Stimulated activated CD8-positive, alpha-beta memory T cell treated with anti-CD3 and anti-CD28 coated beads, Interleukin-7, amount 100 ng/mL, for 1 hour (primary cell): ENCODE results near the gene PKN1.
"Not testable (repeated sequence)": the region's sequence is repeated elsewhere in the genome, so short reads cannot be mapped to it uniquely, and the experiment has no call there.

Experiments used
- DNase-seq, 2 donors: peaks; one replicate each; pipeline ENCODE4 v3.0.0-alpha.2; 2020; ENCODE audit warnings: low read depth in 2 of 2

PKN1 gene

GRCh38 chr19:14432791-14433553, at the start of gene PKN1:
Gene PKN1 (plus strand): TSS chr19:14433306. CDS start chr19:14433522, 216 bp downstream.
- DNase-seq, result no peak

- no peak for DNase-seq
Observed at GRCh38 chr19:14383661-14384555, 49.2 kb upstream of the PKN1 start.

GRCh38 chr19:14385492-14385891, 47.6 kb upstream of the PKN1 start:
- DNase-seq, result no peak

GRCh38 chr19:14390548-14390947, 42.6 kb upstream of the PKN1 start:
- DNase-seq, result no peak

GRCh38 chr19:14391156-14391821, 41.8 kb upstream of the PKN1 start:
- DNase-seq, result no peak

- no peak for DNase-seq
Observed at GRCh38 chr19:14393329-14393728, 39.8 kb upstream of the PKN1 start.

- no peak for DNase-seq
Observed at GRCh38 chr19:14394167-14394566, 38.9 kb upstream of the PKN1 start.

- DNase-seq, result no peak
Observed at GRCh38 chr19:14395262-14395661, 37.8 kb upstream of the PKN1 start.

GRCh38 chr19:14395710-14396336, 37.3 kb upstream of the PKN1 start:
- no peak for DNase-seq

- not testable (repeated sequence) for DNase-seq
Observed at GRCh38 chr19:14396730-14397129, 36.4 kb upstream of the PKN1 start.

- DNase-seq, result not testable (repeated sequence)
Observed at GRCh38 chr19:14397168-14397567, 35.9 kb upstream of the PKN1 start.

- no peak for DNase-seq
Observed at GRCh38 chr19:14400951-14401431, 32.1 kb upstream of the PKN1 start.

- no peak for DNase-seq
Observed at GRCh38 chr19:14401468-14402195, 31.5 kb upstream of the PKN1 start.

- DNase-seq, result no peak
Observed at GRCh38 chr19:14402332-14403144, 30.6 kb upstream of the PKN1 start.

GRCh38 chr19:14403145-14403930, 29.8 kb upstream of the PKN1 start:
- DNase-seq, result not testable (repeated sequence)

GRCh38 chr19:14404312-14404711, 28.8 kb upstream of the PKN1 start:
- DNase-seq, result no peak

GRCh38 chr19:14405380-14405757, 27.7 kb upstream of the PKN1 start:
- DNase-seq, result no peak

- DNase-seq, result peak; percentile 75 to 77
Observed at GRCh38 chr19:14405758-14406644, 27.1 kb upstream of the PKN1 start.
